ENCODE results near the gene CABLES2. TPM values are rescaled to one million over a fixed set of nuclear protein-coding genes. Genes with fewer than 3 reads are reported as not detected.

CABLES2 gene
- total and polyA plus RNA-seq, 9 of the 15 experiments (the other 6 are each of a cell fraction or from before 2014, with no cell fraction given), result 0.46 to 4.2 (median 1.6) TPM

- TF ChIP-seq STAT5A (IDR thresholded peaks at IDR 0.05; ENCODE audit: borderline replicate concordance, low read length), result no peak
- TF ChIP-seq HMGN3 (IDR thresholded peaks at IDR 0.05; ENCODE audit: borderline replicate concordance, extremely low read depth, insufficient read length, low read depth, low read length), result no peak
- TF ChIP-seq ZBTB2 (IDR thresholded peaks at IDR 0.05), result 0 out of 2 replicates have a peak, but pooled peaks have one; percentile 55
- TF ChIP-seq PHTF2 (CRISPR knock-in tag; IDR thresholded peaks at IDR 0.05), result no peak
- TF ChIP-seq MNT (conservative IDR thresholded peaks at IDR 0.05), result peak; percentile 72 to 88
- 0 out of 2 replicates have a peak, but pooled peaks have one; percentile 33 for TF ChIP-seq SREBF1 (IDR thresholded peaks at IDR 0.05; ENCODE audit: borderline replicate concordance, low read depth, low read length)
- TF ChIP-seq ZEB2 (IDR thresholded peaks at IDR 0.05), result no peak
- no peak for TF ChIP-seq BRD9 (IDR thresholded peaks at IDR 0.05; ENCODE audit: low read depth, partially characterized antibody)
- no peak for TF ChIP-seq TCF3 (CRISPR knock-in tag; IDR thresholded peaks at IDR 0.05)
- peak; percentile 99 for TF ChIP-seq ZBTB40 (IDR thresholded peaks at IDR 0.05)
- TF ChIP-seq ZBTB40 (CRISPR knock-in tag; IDR thresholded peaks at IDR 0.05), result no peak
- no peak for TF ChIP-seq ZNF707 (CRISPR knock-in tag; conservative IDR thresholded peaks at IDR 0.05)
- TF ChIP-seq MEF2D (tag; conservative IDR thresholded peaks at IDR 0.05; ENCODE audit: low read depth), result no peak
- no peak for TF ChIP-seq ZNF644 (tag; IDR thresholded peaks at IDR 0.05; ENCODE audit: low read depth)
- TF ChIP-seq NFIC (IDR thresholded peaks at IDR 0.05), result no peak
Observed at GRCh38 chr20:62386383-62387218, 20.5 kb downstream of the CABLES2 start, which contains the start of gene RPS21 (continued).

All from K562 (cell line).